ENCODE measurements around the gene TLR8. TPM values are rescaled to one million over a fixed set of nuclear protein-coding genes. Genes with fewer than 3 reads are reported as not detected.

The TLR8 gene
- total RNA-seq (2016; rRNA removed; fragmentation: Illumina TruSeq; extraction: Trizol) = not detected in 2 replicates
- not detected in 2 replicates for total RNA-seq (2016; cell fraction: cytosol; rRNA removed; fragmentation: Illumina TruSeq; extraction: Trizol; ENCODE audit: low read depth)
- not detected in 2 replicates for total RNA-seq (2016; cell fraction: insoluble cytoplasmic fraction; rRNA removed; fragmentation: Illumina TruSeq; extraction: Trizol)
- total RNA-seq (2016; cell fraction: membrane; rRNA removed; fragmentation: Illumina TruSeq; extraction: Trizol) = not detected in 2 replicates
- total RNA-seq (2016; cell fraction: nucleus; rRNA removed; fragmentation: Illumina TruSeq; extraction: Trizol) = not detected in 2 replicates
- polyA plus RNA-seq (2011; rRNA removed) = not detected in 2 replicates
- polyA plus RNA-seq (2011; cell fraction: cytosol; rRNA removed) = not detected in 2 replicates
- not detected in 2 replicates for polyA plus RNA-seq (2011; cell fraction: nucleus; rRNA removed)
- polyA plus RNA-seq (2012) = not detected in 2 replicates
- not detected in 2 replicates for polyA plus RNA-seq (2016; cell fraction: cytosol; fragmentation: Illumina TruSeq; extraction: Trizol; ENCODE audit: low read depth)
- polyA plus RNA-seq (2016; cell fraction: insoluble cytoplasmic fraction; fragmentation: Illumina TruSeq; extraction: Trizol; ENCODE audit: low read depth) = not detected in 2 replicates
- polyA plus RNA-seq (2016; cell fraction: membrane; fragmentation: Illumina TruSeq; extraction: Trizol; ENCODE audit: low read depth) = not detected in 2 replicates
- not detected in 2 replicates for polyA plus RNA-seq (2016; cell fraction: nucleus; fragmentation: Illumina TruSeq; extraction: Trizol; ENCODE audit: insufficient read depth, low read depth)
- not detected in 2 replicates for polyA minus RNA-seq (2011; rRNA and poly(A)+ RNA removed; ENCODE audit: low replicate concordance)
- polyA minus RNA-seq (2011; cell fraction: cytosol; rRNA and poly(A)+ RNA removed) = not detected in 2 replicates
- polyA minus RNA-seq (2011; cell fraction: nucleus; rRNA and poly(A)+ RNA removed) = not detected in 2 replicates
- Bru-seq, nascent RNA = not detected
- BruChase-seq, experiment 1, labeled RNA remaining after a 6-hour chase = not detected
- BruChase-seq, experiment 2, labeled RNA remaining after a 2-hour chase = not detected
- long read RNA-seq, experiment 1 = 0 reads
- long read RNA-seq, experiment 2 = 0 reads

GRCh38 chrX:12906046-12906761 is at the start of gene TLR8:
TSS of gene TLR8 (plus strand) at chrX:12906620. CDS start at chrX:12906707, 87 bp downstream.
- Histone ChIP-seq H3K79me2 (ENCODE audit: insufficient read depth, low read length) (no peaks in the 10 kb centered on the region), H3K4me2 (ENCODE audit: low read depth, low read length) (no peak within 1 kb of the TSS), H3K9ac (ENCODE audit: insufficient read depth, low read depth, low read length) (no peak within 1 kb of the TSS), H3K4me1 (ENCODE audit: insufficient read depth, low read length) (no peaks in the 10 kb centered on the region), H3K9me3 (ENCODE audit: low read length) (no peaks in the 10 kb centered on the region), H2AFZ (ENCODE audit: low read length) (no peak within 1 kb of the TSS), H3K27ac (ENCODE audit: extremely low read length, insufficient read depth, low read length) (no peak within 1 kb of the TSS), H3K27me3 (ENCODE audit: control insufficient read depth in 1 of 2, insufficient read depth in 2 of 2, low read length in 2 of 2) (no peaks in the 10 kb centered on the region), H4K20me1 (ENCODE audit: insufficient read depth, low read length) (no peaks in the 10 kb centered on the region), H3K36me3 (replicated peaks in 1 of 2; ENCODE audit: control insufficient read depth in 1 of 2, insufficient read depth in 2 of 2, low read length in 2 of 2) (no peaks in the 10 kb centered on the region), H3K4me3 (replicated peaks in 1 of 3; ENCODE audit: insufficient read depth in 1 of 3, low read depth in 2 of 3, low read length in 3 of 3) (no peak within 1 kb of the TSS)
- in situ Hi-C loops (cut with HindIII; ENCODE audit: extremely low pct_ligation_motif_present, low pct_unique_long_range_greater_than_20kb) = no loop called here
- intact Hi-C loops (cut with micrococcal nuclease; ENCODE audit: unreplicated experiment) = no loop called here
- TF ChIP-seq HOXA3 (CRISPR knock-in tag; IDR thresholded peaks at IDR 0.05) (no peak), ZNF496 (CRISPR knock-in tag; IDR thresholded peaks at IDR 0.05; ENCODE audit: insufficient replicate concordance) (no peak), ZNF891 (CRISPR knock-in tag; IDR thresholded peaks at IDR 0.05) (no peak), ZSCAN5A (CRISPR knock-in tag; IDR thresholded peaks at IDR 0.05; ENCODE audit: borderline replicate concordance) (no peak), ZNF792 (CRISPR knock-in tag; IDR thresholded peaks at IDR 0.05) (no peak)
- CTCF ChIA-PET (ENCODE audit: low intra/inter-chr PET ratio, low total read pairs) = no interaction called here
- POLR2A ChIA-PET = no interaction called here
- no TSS peak for BruUV-seq (replicated peaks)
- no peak for FAIRE-seq
- 32% methylated on average over 15 of the region's 15 CpGs for WGBS (ENCODE audit: low lambda C conversion rate)
- ATAC-seq = no peak
- no peak for DNase-seq (ENCODE audit: low spot score)

Measured in HepG2 (cell line).